ENCODE measurements around the gene HOXC12.
A peak's percentile ranks its signal among the peaks of the same experiment; 100 is the strongest.

Gene HOXC12

GRCh38 chr12:54004841-54005530, 50.3 kb downstream of the HOXC12 start:
- TF ChIP-seq ZFX (IDR thresholded peaks at IDR 0.05) = no peak
- no peak for TF ChIP-seq CTCF (conservative IDR thresholded peaks at IDR 0.05)
- H3K27ac ChIP-seq = no peak overlapping the region

DNA sequence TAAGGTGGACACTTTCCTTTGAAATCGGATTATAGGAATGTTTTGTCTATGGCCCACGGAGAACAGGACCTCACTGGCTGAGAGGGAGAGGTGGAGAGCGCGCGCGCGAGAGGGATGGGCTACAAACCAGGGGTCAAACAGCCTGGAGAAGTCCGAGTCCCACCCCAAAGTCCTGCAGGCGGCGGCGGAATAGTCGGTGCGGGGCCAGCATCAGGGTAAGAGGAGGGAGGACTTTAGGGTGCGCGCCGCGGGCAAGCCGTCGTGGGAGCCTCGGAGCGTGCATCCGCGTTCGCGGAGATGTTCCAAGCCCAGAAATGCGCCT, 50.8 kb downstream of the HOXC12 start:
- no peak overlapping the region for H3K27ac ChIP-seq
- TF ChIP-seq ZFX (IDR thresholded peaks at IDR 0.05) (no peak), CTCF (conservative IDR thresholded peaks at IDR 0.05) (no peak)

DNA sequence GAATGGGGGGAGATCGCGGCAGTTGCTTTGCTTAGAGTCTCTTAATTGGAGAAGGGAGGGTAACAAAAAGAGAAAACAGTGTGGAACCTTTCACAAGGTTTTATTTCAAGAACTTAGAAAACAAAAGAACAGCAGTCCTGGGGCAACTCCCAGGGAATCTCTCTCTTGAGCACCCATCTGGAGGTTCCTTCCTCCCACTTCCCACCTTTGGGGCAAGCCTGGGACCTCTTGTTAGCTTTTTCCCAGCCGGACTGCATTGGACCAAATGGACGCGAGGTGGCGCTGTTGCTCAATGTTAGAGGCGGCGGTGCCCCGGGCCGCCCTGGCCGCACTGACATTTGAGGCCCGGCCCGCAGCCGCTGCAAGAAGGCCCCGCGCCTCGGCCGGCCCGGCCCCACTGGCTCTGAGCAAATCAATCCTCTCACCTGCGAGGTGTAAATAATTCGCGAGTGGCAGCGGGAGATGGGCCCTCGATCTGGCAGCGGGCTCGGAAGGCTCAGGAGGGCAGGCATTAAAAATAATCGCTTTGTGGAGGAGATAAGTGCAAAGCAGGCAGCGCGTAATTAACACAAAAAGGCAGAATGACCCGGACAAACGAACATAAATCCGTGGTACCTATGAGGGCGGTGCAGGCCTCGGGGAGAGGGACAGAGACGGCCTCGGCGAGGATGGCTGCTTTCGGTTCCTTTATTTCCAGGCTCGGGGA, 51.3 kb downstream of the HOXC12 start:
- H3K27ac ChIP-seq = no peak overlapping the region
- TF ChIP-seq CTCF (conservative IDR thresholded peaks at IDR 0.05) (peak; percentile 94), ZFX (IDR thresholded peaks at IDR 0.05) (no peak; the same call in 1 of the 2 replicates)

- TF ChIP-seq CTCF (conservative IDR thresholded peaks at IDR 0.05) (no peak), ZFX (IDR thresholded peaks at IDR 0.05) (no peak)
- no peak overlapping the region for H3K27ac ChIP-seq
Measured at GRCh38 chr12:54006559-54007220, 52.0 kb downstream of the HOXC12 start.

- no peak overlapping the region for H3K27ac ChIP-seq
- TF ChIP-seq CTCF (conservative IDR thresholded peaks at IDR 0.05) (no peak), ZFX (IDR thresholded peaks at IDR 0.05) (no peak)
Measured at GRCh38 chr12:54007538-54008259, 53.0 kb downstream of the HOXC12 start.

DNA sequence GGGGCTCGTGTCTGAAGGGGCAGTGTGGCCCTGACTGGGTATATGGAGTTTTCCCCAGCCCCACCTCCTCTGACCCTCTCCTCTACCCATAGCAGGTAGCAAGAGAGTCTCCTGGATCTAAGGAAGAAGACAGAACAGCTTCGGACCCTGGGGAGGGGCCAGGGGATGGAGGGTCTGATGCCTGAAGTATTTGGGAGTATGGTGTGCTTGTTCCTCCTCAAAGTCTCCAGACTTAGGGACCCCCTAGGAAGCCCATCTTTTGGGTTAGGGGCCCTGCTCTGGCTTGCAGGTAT, 53.5 kb downstream of the HOXC12 start:
- H3K27ac ChIP-seq = no peak overlapping the region
- TF ChIP-seq CTCF (conservative IDR thresholded peaks at IDR 0.05) = no peak
- TF ChIP-seq ZFX (IDR thresholded peaks at IDR 0.05) = no peak
